ENCODE measurements around the gene ZDHHC14. TPM values are rescaled to one million over a fixed set of nuclear protein-coding genes. Genes with fewer than 3 reads are reported as not detected.

ZDHHC14 gene
- total RNA-seq, 3 donors from 2014 or later: 4.8 to 9.8 (median 8.5) TPM

DNA sequence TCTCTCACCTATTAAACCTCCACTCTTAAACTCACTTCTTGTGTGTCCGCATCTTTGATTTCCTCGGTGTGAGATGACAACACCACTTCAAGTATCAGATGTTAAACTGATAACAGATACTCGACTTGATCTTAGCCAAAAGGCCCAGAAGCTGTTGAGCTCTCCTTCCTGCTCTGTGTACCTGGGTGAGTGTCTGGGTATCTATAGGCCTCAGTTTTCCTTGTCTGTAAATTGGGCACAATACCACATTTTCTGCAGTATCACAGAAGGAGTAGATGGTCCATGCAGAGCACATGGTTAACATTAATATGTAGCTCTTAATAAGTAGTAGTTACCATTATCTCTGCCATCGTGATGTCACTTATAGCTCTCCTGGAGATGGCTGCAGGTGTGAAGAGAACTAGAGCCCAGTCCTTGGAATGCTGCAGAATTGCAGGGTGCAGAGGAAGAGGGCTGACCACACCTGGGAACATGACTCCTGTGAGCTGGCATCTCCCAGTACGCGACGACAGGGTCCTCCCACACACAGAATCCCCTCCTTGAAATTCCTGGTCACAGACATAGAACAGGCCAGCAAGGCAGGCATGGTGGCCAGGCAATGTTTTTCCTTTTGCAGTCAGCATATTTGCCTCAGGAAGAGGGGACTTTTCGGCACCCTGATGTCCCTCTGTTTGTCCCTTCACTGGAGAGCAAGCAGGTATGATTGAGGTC lies 331.8 kb downstream of the ZDHHC14 start:
- H3K9me3 ChIP-seq: no peaks in the 10 kb centered on the region
- H3K27me3 ChIP-seq: no peaks in the 10 kb centered on the region
- intact Hi-C loops (cut with DNase I; ENCODE audit: low total_unique reads): no loop called here
- peak overlapping the region in 1 of 2 donors; percentile 94 for H3K27ac ChIP-seq
- no peaks in the 10 kb centered on the region for H3K36me3 ChIP-seq
- H3K4me3 ChIP-seq: no peak overlapping the region
- TF ChIP-seq POLR2AphosphoS5 (IDR thresholded peaks at IDR 0.05) (no peak), CTCF (IDR thresholded peaks at IDR 0.05) (no peak), POLR2A (IDR thresholded peaks at IDR 0.05) (no peak)
- DNase-seq (ENCODE audit: low spot score in 2 of 2): no peak
- H3K4me1 ChIP-seq: no peaks in the 10 kb centered on the region

GRCh38 chr6:157713451-157714152 lies 332.6 kb downstream of the ZDHHC14 start:
- H3K27me3 ChIP-seq: no peaks in the 10 kb centered on the region
- DNase-seq (ENCODE audit: low spot score in 2 of 2): no peak
- peak overlapping the region; percentile 20 to 94 for H3K27ac ChIP-seq
- H3K4me3 ChIP-seq: no peak overlapping the region
- H3K36me3 ChIP-seq: no peaks in the 10 kb centered on the region
- H3K9me3 ChIP-seq: no peaks in the 10 kb centered on the region
- intact Hi-C loops (cut with DNase I; ENCODE audit: low total_unique reads): no loop called here
- TF ChIP-seq CTCF (IDR thresholded peaks at IDR 0.05): no peak
- TF ChIP-seq POLR2A (IDR thresholded peaks at IDR 0.05): no peak
- TF ChIP-seq POLR2AphosphoS5 (IDR thresholded peaks at IDR 0.05): no peak
- no peaks in the 10 kb centered on the region for H3K4me1 ChIP-seq

DNA sequence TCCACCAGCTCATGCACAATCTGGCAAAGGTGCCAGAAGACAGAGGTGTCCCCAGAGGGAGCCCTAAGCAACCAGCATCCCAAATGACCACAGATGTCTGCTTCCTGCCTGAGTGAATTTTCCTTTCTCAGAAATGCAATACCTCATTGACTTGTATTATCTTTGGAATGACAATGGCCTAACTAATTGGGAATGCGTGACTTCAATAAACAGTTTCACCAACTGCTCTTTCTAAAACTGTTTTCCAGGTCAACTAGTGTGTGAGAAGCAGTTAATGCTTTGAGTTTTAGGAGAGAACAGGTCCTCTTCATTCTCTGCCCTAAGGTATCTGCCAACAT lies 333.1 kb downstream of the ZDHHC14 start:
- DNase-seq (ENCODE audit: low spot score in 2 of 2): no peak
- Histone ChIP-seq H3K27me3 (no peaks in the 10 kb centered on the region), H3K36me3 (no peaks in the 10 kb centered on the region), H3K4me1 (no peaks in the 10 kb centered on the region), H3K4me3 (no peak overlapping the region), H3K9me3 (no peaks in the 10 kb centered on the region), H3K27ac (peak overlapping the region; percentile 73 to 94)
- intact Hi-C loops (cut with DNase I; ENCODE audit: low total_unique reads): no loop called here
- TF ChIP-seq POLR2AphosphoS5 (IDR thresholded peaks at IDR 0.05): no peak

DNA sequence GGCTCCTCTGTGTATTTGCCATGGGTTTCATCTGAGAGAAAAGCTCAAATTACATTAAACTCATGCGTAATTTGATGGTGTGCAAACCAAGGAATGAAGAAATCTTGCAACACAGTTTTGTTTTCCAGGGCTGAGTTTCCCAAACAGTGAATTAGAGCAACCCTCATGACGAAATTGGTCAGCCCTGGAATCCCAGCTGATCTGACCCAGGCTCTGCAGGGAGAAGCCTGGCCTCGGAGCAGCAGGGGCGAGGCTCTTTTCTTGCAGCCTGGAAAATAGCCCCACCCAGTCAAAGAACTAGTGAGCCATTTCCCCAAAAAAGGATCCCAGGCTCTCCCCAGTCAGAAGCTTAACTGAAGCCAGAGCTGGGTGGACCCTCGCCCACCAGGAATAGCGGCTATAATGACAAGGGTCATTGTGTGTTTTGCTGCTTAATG lies 334.8 kb downstream of the ZDHHC14 start:
- peak overlapping the region in 2 of 3 donors; percentile 21 to 55 for H3K4me3 ChIP-seq

More for the DNA sequence above, 334.8 kb downstream of the ZDHHC14 start:
- peak in 1 of 2 donors; percentile 40 for DNase-seq (ENCODE audit: low spot score in 2 of 2)
- Histone ChIP-seq H3K27me3 (no peaks in the 10 kb centered on the region), H3K4me1 (no peaks in the 10 kb centered on the region), H3K27ac (peak overlapping the region; percentile 73 to 88), H3K36me3 (no peaks in the 10 kb centered on the region), H3K9me3 (no peaks in the 10 kb centered on the region)
- TF ChIP-seq CTCF (IDR thresholded peaks at IDR 0.05) (peak in 1 of 3 donors; percentile 10), POLR2A (IDR thresholded peaks at IDR 0.05) (no peak), POLR2AphosphoS5 (IDR thresholded peaks at IDR 0.05) (peak; percentile 62 to 94 (median 80))
- intact Hi-C loops (cut with DNase I; ENCODE audit: low total_unique reads): no loop called here
